Activated naive CD4-positive, alpha-beta T cell treated with Interleukin-2 at 50 U/mL for 16 hours (primary cell): ENCODE measurements around the gene TMEM25.
"Not testable (repeated sequence)": the region's sequence is repeated elsewhere in the genome, so short reads cannot be mapped to it uniquely, and the experiment has no call there.

ENCODE experiments used
- DNase-seq: peaks from one replicate; pipeline ENCODE4 v3.0.0-alpha.2; 2020

Gene TMEM25

GRCh38 chr11:118530683-118531596 lies at the start of gene TMEM25:
TMEM25 (plus strand) TSS chr11:118531192; CDS start chr11:118531802, 610 bp downstream.
- DNase-seq: peak; percentile 82

GRCh38 chr11:118481238-118481637 lies 49.8 kb upstream of the TMEM25 start:
- not testable (repeated sequence) for DNase-seq

DNA sequence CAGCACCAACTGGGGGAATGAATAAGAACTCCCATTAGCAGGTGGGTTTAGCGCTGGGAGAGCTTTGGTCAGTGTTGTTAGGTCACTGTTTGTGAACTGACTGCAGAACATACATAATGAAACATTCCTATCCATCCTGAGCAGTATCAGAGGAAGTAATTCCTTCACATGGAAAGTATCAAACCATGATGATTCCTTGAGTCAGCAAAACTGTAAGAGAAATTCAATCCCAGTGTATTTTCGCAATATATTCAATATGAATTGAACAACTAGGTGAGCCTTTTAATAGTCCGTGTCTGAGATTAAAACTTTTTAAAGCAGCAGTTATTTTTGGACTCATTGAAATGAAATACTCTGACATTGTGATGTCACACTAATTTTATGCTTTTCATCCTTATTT lies 46.6 kb upstream of the TMEM25 start:
- DNase-seq: no peak

GRCh38 chr11:118485273-118485672 lies 45.7 kb upstream of the TMEM25 start:
- DNase-seq: no peak

DNA sequence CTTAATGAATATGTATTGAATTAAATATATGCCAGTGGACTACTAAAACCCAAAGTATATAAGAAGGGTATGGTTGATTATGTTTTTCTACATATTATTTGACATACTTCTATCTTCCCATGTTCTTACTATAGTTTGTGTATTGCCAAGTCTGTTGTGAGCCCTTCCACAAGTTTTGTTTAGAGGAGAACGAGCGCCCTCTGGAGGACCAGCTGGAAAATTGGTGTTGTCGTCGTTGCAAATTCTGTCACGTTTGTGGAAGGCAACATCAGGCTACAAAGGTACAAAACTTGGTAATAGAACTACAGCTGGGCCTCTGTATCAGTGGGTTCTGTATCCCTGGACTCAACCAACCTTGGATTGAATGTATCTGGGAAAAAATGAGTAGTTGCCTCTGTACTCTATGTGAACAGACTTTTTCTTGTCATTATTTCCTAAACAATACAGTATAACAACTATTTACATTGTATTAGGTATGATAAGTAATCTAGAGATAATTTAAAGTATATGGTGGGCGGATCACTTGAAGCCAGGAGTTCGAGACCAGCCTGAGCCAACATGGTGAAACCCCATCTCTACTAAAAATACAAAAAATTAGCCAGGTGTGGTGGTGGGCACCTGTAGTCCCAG lies 42.4 kb upstream of the TMEM25 start:
- peak; percentile 80 for DNase-seq

DNA sequence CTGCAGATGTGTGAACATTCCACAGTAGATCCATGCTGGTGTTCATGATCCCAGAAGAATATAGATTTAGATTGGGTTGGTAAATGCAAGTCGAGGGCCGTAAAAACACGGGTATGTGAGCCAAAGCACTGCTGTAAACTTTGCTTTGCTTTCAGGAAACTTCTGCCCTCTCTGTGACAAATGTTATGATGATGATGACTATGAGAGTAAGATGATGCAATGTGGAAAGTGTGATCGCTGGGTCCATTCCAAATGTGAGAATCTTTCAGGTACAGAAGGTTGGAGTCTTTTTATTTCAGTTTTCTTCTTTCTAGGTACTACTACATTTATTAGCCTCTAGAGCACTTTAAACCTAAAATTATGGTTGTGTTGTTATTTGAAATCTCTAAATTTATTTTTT lies 40.0 kb upstream of the TMEM25 start:
- no peak for DNase-seq

- no peak for DNase-seq
These were observed 33.2 kb upstream of the TMEM25 start for GRCh38 chr11:118497831-118498230.

DNA sequence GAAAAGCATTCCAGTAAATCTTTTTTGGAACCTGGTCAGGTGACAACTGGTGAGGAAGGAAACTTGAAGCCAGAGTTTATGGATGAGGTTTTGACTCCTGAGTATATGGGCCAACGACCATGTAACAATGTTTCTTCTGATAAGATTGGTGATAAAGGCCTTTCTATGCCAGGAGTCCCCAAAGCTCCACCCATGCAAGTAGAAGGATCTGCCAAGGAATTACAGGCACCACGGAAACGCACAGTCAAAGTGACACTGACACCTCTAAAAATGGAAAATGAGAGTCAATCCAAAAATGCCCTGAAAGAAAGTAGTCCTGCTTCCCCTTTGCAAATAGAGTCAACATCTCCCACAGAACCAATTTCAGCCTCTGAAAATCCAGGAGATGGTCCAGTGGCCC lies 27.8 kb upstream of the TMEM25 start:
- no peak for DNase-seq

DNA sequence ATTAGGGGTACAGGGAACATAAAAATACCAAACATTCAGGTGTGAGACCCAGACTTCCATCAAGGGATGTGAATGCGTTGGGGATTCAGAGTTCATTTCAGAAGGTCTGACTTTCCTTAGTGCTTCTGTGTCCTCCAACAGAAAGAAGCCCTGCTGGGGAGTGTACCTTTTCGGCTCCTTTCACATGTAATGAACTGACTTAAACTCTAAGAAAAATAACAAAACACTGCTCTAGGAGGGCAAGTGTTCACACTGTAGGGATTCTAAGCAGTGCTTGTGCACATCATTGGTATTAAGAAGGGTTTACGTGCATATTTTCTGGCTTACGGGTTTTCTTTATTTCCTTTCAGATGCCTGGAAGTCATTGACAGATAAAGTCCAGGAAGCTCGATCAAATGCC lies 19.4 kb upstream of the TMEM25 start:
- no peak for DNase-seq

DNA sequence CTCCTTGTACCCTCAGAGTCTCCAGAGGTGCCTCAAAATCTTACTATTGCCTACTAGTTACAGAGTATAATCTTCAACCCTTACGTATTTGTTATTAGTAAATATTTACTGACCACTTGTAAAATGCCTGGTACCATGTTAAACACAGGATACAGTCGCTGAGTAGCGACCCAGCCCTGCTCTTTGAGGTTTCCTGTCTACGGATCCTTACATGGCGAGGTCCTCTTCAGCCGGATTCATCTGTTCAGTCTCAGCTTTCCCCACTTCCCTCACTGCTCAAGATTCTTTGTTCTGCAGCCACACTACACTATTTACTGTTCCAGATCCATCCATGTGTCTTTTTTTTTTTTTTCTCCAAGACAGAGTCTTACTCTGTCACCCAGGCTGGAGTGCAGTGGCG lies 16.9 kb upstream of the TMEM25 start:
- no peak for DNase-seq

- no peak for DNase-seq
These were observed 11.4 kb upstream of the TMEM25 start for GRCh38 chr11:118519549-118519948.

DNA sequence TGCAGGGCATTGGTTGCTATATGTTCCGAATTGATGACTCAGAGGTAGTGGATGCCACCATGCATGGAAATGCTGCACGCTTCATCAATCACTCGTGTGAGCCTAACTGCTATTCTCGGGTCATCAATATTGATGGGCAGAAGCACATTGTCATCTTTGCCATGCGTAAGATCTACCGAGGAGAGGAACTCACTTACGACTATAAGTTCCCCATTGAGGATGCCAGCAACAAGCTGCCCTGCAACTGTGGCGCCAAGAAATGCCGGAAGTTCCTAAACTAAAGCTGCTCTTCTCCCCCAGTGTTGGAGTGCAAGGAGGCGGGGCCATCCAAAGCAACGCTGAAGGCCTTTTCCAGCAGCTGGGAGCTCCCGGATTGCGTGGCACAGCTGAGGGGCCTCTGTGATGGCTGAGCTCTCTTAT lies 9.1 kb upstream of the TMEM25 start:
- DNase-seq: no peak

DNA sequence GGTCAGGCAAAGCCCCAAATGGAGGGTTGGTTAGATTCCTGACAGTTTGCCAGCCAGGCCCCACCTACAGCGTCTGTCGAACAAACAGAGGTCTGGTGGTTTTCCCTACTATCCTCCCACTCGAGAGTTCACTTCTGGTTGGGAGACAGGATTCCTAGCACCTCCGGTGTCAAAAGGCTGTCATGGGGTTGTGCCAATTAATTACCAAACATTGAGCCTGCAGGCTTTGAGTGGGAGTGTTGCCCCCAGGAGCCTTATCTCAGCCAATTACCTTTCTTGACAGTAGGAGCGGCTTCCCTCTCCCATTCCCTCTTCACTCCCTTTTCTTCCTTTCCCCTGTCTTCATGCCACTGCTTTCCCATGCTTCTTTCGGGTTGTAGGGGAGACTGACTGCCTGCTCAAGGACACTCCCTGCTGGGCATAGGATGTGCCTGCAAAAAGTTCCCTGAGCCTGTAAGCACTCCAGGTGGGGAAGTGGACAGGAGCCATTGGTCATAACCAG lies 8.4 kb upstream of the TMEM25 start:
- DNase-seq: no peak

DNA sequence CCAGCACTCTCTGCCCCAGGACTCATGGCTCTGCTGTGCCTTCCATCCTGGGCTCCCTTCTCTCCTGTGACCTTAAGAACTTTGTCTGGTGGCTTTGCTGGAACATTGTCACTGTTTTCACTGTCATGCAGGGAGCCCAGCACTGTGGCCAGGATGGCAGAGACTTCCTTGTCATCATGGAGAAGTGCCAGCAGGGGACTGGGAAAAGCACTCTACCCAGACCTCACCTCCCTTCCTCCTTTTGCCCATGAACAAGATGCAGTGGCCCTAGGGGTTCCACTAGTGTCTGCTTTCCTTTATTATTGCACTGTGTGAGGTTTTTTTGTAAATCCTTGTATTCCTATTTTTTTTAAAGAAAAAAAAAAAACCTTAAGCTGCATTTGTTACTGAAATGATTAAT lies 6.6 kb upstream of the TMEM25 start:
- no peak for DNase-seq

GRCh38 chr11:118524757-118525470 lies 6.1 kb upstream of the TMEM25 start:
- DNase-seq: no peak

DNA sequence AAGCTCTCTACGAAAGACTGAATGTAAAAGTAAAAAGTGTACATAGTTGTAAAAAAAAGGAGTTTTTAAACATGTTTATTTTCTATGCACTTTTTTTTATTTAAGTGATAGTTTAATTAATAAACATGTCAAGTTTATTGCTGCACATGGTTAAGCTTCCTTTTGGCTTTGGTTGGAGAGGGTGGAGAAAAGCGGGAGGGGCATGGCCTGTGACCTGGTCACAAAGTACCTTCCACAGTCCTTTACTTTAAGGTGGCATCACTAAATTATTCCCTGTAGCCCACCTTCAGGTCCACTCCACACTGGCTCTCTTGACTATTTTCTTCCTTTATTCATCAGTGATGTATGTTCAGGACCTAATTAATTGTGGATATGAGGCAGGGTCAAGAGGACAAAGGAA lies 4.3 kb upstream of the TMEM25 start:
- no peak for DNase-seq

DNA sequence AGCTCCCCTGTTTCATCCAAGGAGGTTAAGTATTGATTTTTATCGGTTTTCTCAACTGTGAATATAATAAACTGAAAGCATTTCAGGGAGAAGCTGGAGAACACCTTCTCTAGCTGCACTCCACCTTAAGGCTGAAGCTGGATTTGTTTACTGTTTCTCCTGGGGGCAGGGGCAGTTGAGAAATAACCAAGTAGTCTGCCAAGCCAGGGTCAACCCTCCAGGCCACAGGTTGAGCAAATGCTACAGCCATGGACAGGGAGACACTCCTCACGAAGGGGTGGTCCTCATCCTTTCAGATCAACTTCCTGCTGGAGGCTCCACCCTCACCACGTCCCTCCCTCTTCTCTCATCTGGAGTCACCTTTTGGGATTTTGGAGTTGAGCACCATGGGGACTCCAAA lies 3.9 kb upstream of the TMEM25 start, which contains the start of gene TTC36:
Gene TTC36, plus strand, starts transcription at position 366 of the 400 bp plus-strand sequence. Its CDS starts 21 bp downstream, at position 387.
- no peak for DNase-seq

GRCh38 chr11:118528511-118528910 lies 2.5 kb upstream of the TMEM25 start:
- DNase-seq: no peak

GRCh38 chr11:118529584-118530175 lies 1.3 kb upstream of the TMEM25 start:
- no peak for DNase-seq

DNA sequence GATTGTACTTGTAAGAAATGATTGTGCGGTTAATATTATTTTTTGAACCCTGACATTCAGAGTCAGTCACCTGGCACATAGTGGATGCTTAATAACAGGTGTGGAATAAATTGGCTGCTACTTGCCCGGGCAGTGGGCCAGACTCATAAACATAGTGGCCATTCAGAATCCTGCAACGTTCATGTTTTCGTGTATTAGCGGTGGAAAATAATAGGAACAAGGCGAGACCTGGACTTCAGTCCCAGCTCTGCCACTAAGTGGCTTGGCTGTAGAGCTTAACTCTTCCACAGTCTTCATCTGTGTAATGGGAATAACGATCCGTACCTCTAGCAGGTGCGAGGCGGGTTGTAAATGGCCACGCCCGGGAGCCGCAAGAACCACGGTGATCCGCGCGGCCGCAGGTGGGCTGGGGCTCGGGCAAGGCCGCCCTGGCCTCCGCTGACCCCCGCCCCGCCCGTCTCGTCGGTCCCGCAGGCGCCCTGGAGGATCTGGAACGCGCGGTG lies 761 bp upstream of the TMEM25 start:
- DNase-seq: no peak

GRCh38 chr11:118531597-118532084 lies 649 bp downstream of the TMEM25 start:
- no peak for DNase-seq

DNA sequence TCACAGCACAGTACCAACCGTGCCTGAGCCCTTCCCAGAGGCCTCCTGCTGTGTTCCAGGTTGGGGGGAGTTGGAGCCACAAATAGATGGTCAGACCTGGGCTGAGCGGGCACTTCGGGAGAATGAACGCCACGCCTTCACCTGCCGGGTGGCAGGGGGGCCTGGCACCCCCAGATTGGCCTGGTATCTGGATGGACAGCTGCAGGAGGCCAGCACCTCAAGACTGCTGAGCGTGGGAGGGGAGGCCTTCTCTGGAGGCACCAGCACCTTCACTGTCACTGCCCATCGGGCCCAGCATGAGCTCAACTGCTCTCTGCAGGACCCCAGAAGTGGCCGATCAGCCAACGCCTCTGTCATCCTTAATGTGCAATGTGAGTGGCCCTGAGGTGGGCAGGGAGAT lies 1.1 kb downstream of the TMEM25 start:
- DNase-seq: no peak
